ENCODE data around the gene HLA-DMB.

Gene HLA-DMB

GRCh38 chr6:32971581-32972352 lies 30.9 kb upstream of the HLA-DMB start:
- DNase-seq, result peak; percentile 100

- no peak for DNase-seq
Measured at GRCh38 chr6:32971242-32971580, 30.4 kb upstream of the HLA-DMB start.

DNA sequence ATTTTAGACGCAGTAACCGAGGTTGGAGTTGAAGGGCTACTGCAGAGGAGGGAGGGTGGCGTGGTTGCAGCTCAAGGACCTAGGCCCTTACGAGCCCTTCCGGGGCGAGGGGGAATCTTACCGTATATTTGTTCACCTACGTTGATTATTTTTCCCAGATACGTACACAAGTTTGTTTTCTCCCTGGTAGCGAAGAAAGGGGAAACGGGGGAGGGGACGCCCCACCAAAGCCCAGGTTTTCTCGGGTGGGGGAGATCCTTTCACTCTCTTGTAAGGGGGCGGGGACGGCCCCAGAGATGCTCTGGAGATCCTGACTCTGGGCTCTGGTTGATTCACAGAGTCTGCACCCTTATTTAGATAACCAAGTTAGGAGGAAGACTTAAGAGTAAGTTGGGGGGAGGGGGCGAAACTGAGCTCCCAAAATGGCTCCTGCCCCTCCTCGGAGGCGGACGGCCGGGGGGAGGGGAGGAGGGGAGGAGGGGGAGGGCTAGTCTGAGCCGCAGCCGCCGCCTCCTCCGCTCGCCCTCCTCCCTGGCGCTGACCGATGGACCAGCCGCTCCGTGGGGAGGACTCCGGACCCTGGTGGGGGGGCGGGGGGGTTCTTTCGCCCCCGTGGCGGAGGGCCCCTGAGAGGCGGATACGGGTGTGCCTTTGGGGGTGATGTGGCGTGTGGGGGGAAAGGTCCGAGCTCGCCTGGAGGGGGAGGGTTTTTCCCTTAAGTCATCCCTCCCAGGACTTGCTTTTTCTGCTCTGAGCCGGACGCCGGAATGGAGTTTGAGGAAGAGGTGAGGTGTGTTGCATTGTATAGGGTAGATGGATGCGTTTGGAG lies 29.8 kb upstream of the HLA-DMB start:
- DNase-seq, result peak; percentile 84

DNA sequence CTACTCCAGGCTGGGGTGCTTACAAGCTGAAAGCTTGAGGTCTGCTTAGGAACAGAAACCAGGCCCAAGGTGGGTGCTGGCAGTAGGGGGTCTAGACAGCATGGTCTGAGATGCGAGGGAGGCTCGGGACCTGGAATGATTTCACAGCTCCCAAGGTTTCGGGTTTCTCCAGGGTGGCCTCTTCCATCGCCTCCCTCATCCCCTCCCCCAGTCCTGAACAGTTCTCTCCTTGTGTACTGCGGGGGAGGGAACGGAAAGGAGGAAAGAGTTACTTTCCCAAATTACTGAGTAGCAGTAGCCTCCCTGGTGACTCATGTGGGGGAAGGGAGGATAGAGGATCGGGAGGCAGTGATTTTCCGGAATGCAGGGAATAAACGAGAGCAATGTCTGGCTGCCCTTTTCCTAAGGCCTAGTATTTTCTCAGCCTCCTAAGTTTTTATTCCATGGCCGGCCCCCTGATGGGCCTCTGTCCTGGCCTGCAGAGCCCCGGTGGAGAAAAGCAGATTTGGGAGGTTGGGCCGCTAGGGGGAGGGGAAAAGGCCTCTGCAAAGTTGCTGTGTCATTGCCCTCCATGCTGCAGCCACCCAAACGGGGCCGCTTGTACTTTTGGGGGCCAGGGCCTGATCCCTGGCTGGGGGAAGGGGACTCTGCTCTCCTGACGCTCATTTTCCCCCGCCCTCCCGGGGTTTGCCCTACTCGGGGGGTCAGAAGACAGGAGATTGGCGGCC lies 29.0 kb upstream of the HLA-DMB start:
- peak; percentile 72 for DNase-seq

DNA sequence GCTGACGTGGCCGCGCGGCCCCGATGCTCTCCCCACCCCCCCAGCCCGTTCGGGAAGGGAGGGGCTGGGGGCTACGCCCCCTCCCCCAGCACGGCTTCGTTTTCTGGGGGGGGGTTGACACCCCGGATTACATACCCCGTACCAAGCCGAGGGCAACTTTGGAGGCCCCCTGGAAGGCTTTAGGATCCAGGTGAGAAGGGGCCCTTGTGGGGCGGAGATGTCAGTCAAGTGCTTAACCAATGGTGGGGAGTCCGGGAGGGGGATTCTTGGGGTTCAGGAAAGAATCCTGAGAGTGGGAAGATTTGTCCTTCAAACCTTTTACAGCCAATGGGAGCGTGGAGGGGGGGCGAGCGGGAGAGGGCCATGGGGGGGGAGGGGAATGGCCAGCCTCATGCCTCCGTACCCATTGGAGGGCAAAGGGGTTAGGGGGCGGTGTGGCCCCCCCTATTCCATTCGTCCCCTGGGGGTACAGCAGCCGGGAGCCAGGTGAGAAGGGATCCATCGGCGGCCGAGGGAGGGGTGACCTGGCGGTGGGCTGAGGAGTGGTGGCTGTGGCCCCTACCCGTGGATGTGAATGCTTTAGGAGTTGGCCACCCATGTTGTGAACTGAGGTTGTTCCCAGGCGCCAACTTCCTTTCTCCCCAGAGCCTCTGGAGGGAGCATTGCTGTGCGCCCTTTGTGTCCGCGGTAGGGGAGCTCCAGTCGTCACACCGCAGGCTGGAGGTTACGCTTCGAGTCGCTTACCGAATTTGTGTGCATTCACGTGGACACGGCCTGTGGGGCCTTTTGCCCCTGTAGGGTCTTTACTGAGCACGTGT lies 28.2 kb upstream of the HLA-DMB start:
- DNase-seq, result peak; percentile 67

DNA sequence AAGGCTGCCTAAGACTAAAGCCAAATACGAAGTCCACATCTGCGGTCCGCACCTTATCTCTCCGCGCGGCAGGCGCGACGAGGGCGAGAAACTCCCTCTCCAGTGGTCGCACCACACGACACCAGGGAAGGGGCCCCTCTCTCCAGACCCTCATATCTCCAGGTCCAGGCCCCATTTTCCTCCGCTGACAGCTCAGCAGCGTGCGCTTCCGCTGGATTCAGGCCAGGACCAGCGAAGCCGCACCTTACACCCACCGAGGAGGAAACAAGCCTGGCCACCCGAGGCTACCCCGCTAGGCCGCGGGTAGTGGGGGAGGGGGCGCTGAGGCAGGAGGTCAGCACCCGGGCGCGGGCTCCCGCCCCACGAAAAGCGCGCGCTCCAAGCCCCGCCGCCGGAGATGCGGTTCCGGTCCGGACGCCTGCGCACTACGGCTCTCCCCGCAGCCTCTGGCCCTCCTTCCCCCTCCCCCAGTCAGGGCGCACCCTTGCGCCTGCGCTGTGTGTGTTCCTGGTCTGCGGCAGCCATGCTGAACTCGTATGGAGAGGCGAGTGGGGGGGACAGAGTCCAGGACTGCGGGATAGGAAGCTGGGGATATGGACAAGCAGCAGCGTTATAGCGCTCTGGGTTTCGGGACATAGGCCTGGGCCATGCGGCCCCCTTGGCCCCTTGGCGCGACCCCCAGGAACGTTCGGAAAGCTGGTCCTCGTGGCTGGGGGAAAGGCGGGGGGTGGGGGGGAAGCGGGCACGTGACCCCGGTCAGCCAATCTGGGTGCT lies 27.5 kb upstream of the HLA-DMB start, which contains the start of gene BRD2:
TSS of gene BRD2 (plus strand) at position 502 of the 774 bp plus-strand sequence. CDS start 4,305 bp downstream, outside the sequence.
- peak; percentile 98 for DNase-seq

DNA sequence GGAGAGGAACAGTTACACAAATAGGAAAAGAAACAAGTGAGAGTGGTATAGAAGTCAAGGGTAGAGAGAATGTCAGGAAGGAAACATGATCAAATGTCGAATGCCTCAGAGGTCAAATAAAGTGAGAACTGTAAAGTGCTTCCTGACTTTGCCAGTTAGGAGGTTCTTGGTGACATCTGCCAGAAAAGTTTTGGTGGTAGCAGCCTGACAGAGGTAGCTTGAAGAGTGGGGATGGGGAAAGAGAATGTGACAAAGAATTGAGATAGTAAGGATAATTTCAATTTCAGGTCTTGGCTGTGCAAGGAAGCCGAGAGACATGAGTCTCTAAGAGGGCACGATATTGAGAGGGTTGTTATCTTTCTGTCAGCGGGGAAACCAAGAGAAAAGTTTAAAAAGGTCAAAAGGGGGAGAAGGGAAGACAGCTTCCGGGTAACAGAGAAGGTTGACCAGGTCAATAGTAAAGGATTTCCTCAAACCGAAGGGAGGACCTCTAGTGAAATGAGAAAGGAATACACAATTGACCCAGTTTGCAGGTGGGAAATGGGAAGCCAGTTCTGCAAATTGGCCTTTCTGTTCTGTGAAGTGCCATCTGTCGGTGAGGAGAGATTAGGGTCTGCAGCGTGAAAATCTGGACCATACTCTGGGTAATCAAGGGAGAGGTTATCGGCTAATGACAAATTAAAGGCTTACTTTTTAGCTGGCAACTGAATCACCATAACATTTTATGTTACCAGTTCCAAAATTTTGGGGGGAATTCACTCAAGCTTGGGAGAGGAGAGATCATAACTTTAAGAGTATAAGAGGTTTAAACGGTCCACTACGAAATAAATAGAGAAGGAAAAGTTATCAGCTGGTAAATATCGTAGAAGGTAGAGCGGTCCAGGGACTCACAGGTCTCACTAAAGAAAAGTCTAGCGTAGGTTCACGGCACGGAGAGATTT lies 26.6 kb upstream of the HLA-DMB start:
- DNase-seq, result peak; percentile 44

GRCh38 chr6:32964776-32965175 lies 23.9 kb upstream of the HLA-DMB start:
- DNase-seq, result no peak

DNA sequence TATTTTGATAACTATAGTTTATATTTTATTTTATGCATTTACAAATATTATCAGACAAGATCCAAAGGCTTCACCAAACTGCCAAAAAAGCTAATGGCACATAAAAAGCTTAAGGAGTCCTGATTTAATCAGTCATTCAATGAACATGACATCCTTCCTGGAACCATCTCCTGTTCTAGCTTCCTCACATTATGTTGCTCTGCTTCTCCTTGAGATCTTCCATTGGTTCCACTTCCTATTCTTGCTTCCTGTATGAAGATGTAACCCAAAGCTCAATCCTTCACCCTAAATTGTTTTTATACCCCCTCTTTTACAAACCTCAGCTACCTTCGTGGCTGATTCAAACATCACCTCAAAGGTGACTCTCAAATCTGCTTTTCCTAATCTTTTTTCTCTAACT lies 23.0 kb upstream of the HLA-DMB start:
- DNase-seq, result no peak

GRCh38 chr6:32962213-32962826 lies 21.5 kb upstream of the HLA-DMB start:
- no peak for DNase-seq

DNA sequence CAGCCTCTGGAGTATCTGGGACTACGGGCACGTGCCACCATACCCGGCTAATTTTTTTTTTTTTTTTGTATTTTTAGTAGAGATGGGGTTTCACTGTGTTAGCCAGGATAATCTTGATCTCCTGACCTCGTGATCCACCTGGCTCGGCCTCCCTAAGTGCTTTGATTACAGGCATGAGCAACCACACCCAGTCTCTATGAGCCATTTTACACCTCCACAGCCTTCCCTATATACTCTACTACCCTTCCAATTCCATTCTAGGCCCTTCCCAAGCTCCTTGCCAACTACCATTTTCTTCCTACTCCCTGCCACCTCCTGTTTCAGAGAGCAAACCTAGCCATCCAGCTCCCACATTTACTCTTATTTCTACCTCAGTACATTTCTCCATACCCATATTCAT lies 19.7 kb upstream of the HLA-DMB start:
- no peak for DNase-seq

GRCh38 chr6:32956176-32956575 lies 15.3 kb upstream of the HLA-DMB start:
- DNase-seq, result no peak

DNA sequence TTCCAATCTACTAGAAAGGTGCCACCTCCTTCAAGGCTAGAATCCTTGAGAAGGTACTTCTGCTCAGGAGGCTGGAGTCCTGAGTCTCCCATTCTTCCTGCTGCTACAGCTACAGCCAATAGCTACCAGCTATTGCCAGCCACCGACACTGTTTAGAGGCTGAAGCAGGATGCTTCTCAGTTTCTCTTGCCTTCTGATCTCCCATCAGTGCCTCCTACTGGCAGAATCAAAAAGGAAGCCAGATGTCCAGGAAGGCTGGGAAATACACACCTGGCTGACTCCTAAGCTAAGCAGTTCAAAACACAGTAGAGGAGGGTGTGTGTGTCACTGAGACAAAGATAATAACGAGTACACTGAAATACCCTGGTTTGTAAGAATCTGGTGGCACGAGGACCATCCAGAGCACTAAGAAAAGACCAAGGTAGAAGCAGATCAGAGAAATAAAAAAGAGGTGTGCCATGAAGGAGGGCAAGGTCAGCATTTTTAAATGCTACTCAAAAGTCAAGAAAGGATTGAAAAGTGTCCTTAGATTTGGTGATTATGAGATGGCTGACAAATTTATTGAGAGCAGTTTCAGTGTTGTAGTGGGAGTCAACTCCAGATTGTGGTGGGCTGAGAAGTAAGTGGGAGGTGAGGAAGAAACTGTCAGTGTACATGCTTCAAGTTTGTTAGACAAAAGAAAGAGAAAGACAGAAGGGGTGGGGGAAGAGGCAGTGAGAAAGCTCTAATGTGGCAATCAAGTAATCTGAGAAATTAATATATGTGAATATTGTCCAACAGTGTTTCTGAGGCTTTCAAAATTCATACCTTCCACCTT lies 14.4 kb upstream of the HLA-DMB start:
- DNase-seq, result peak; percentile 41

DNA sequence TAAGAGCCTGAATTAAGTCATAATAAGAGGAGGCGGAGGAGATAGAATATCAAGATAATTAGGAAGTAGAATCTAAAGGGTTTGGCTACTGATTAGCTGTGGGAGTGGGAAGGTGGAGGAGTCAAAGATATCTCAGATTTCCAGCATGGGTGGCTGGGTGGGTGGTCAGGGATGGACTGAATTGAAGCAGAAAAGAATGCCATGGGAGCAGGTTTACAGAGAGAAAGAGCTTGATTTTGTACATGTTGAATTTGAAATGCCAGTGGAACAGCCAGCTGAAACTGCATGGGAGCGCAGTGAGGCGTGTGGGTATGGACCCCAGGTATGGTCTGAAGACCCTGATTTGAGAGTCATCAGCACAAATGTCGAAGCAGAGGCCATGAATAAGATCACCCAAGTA lies 13.4 kb upstream of the HLA-DMB start:
- no peak for DNase-seq

DNA sequence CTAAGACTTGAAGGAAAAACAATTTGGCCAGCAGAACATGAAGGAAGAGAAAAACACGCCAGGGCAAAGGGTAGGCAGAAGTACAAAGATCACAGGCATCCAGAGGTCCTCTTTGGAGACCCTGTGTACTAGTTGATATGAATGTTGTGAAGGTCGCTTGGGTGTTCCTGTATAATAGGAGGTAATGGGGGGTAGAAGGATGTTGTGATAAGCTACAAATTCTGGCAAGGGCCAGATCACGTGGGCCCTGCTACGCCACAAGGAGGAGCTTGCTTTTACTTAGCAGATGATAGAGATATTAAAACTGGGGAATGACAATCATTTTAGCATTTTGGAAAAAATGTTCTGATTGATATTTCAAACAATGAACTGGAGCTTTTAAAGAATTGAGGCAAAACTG lies 12.9 kb upstream of the HLA-DMB start:
- DNase-seq, result no peak

GRCh38 chr6:32952817-32953739 lies 12.2 kb upstream of the HLA-DMB start, which contains the start of gene HLA-DMA:
HLA-DMA (minus strand) TSS chr6:32953097; CDS start chr6:32953036, 61 bp downstream.
- peak; percentile 92 for DNase-seq

- DNase-seq, result no peak
Measured at GRCh38 chr6:32950449-32950848, 9.6 kb upstream of the HLA-DMB start.

- no peak for DNase-seq
Measured at GRCh38 chr6:32950010-32950409, 9.2 kb upstream of the HLA-DMB start.

Data from CD4-positive, alpha-beta T cell treated with Interleukin-15 for 1 hour (primary cell).